ENCODE measurements around the gene DNM3. TPM values are rescaled to one million over a fixed set of nuclear protein-coding genes. Genes with fewer than 3 reads are reported as not detected.

Gene DNM3
- polyA plus RNA-seq, 1 donor (not counting 4 experiments of a cell fraction or from before 2014, with no cell fraction given) = 2.0 TPM

DNA sequence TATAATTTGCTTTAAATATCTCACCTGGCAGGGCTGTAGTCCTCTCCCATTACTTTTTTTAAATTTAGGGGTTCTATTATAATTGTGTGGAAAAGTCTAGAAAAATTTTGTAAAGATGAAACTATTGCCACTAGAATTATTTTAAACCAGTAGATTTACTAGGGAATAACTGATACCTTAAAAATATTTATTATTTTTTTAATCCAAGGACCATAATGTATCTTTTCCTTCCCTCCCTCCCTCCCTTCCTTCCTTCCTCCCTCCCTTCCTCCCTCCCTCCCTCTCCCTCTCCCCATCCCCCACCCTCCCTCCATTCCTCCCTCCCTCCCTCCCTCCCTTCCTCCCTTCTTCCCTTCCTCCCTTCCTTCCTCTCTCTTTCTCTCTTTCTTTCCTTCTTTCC, 90.5 kb downstream of the DNM3 start:
- Histone ChIP-seq H3K36me3 (ENCODE audit: control insufficient read depth in 2 of 2, extremely low read depth in 1 of 2, insufficient read depth in 2 of 2, low read length in 2 of 2) (no peaks in the 10 kb centered on the region), H3K9me3 (ENCODE audit: control insufficient read depth, low read depth, low read length) (no peaks in the 10 kb centered on the region), H3K4me2 (ENCODE audit: control insufficient read depth, extremely low read depth, insufficient read depth, low read depth, low read length) (no peak overlapping the region), H3K9me1 (ENCODE audit: control insufficient read depth, extremely low read depth, insufficient read depth, low read length) (no peaks in the 10 kb centered on the region), H3K79me2 (ENCODE audit: control insufficient read depth, insufficient read depth, low read length) (no peaks in the 10 kb centered on the region), H3K27me3 (ENCODE audit: control insufficient read depth, extremely low read depth, insufficient read depth, low read length) (no peaks in the 10 kb centered on the region), H4K20me1 (ENCODE audit: control insufficient read depth, extremely low read depth, insufficient read depth, low read length) (no peaks in the 10 kb centered on the region), H3K4me3 (ENCODE audit: control insufficient read depth in 2 of 3, extremely low read depth in 1 of 3, insufficient read depth in 2 of 3, low read depth in 1 of 3, low read length in 3 of 3) (no peak overlapping the region), H3K9ac (ENCODE audit: control insufficient read depth, extremely low read depth, insufficient read depth, low read length) (no peak overlapping the region), H2AFZ (ENCODE audit: control insufficient read depth, low read length) (no peak overlapping the region), H3K4me1 (ENCODE audit: control insufficient read depth, extremely low read depth, insufficient read depth, low read length) (no peaks in the 10 kb centered on the region), H3K27ac (ENCODE audit: control insufficient read depth, insufficient read depth, low read length) (no peak overlapping the region)
- no peak for FAIRE-seq
- no peak for DNase-seq (ENCODE audit: low read depth, low spot score)
- dilution Hi-C loops (cut with MboI; ENCODE audit: extremely low pct_ligation_motif_present, low sequenced_read_pairs) = no loop called here
- TF ChIP-seq EZH2 (IDR thresholded peaks at IDR 0.05; ENCODE audit: low read length) = no peak
- TF ChIP-seq, protein P1, sequence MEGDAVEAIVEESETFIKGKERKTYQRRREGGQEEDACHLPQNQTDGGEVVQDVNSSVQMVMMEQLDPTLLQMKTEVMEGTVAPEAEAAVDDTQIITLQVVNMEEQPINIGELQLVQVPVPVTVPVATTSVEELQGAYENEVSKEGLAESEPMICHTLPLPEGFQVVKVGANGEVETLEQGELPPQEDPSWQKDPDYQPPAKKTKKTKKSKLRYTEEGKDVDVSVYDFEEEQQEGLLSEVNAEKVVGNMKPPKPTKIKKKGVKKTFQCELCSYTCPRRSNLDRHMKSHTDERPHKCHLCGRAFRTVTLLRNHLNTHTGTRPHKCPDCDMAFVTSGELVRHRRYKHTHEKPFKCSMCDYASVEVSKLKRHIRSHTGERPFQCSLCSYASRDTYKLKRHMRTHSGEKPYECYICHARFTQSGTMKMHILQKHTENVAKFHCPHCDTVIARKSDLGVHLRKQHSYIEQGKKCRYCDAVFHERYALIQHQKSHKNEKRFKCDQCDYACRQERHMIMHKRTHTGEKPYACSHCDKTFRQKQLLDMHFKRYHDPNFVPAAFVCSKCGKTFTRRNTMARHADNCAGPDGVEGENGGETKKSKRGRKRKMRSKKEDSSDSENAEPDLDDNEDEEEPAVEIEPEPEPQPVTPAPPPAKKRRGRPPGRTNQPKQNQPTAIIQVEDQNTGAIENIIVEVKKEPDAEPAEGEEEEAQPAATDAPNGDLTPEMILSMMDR (optimal IDR thresholded peaks at IDR 0.05 in 1 of 3, IDR thresholded peaks at IDR 0.05 in 1 of 3, conservative IDR thresholded peaks at IDR 0.05 in 1 of 3; ENCODE audit: extremely low read depth in 1 of 3, insufficient read depth in 2 of 3, low read length in 3 of 3) = no peak

- dilution Hi-C loops (cut with MboI; ENCODE audit: extremely low pct_ligation_motif_present, low sequenced_read_pairs) = no loop called here
- Histone ChIP-seq H3K9me1 (ENCODE audit: control insufficient read depth, extremely low read depth, insufficient read depth, low read length) (no peaks in the 10 kb centered on the region), H3K4me2 (ENCODE audit: control insufficient read depth, extremely low read depth, insufficient read depth, low read depth, low read length) (no peak overlapping the region), H3K27ac (ENCODE audit: control insufficient read depth, insufficient read depth, low read length) (no peak overlapping the region), H3K4me1 (ENCODE audit: control insufficient read depth, extremely low read depth, insufficient read depth, low read length) (no peaks in the 10 kb centered on the region), H4K20me1 (ENCODE audit: control insufficient read depth, extremely low read depth, insufficient read depth, low read length) (no peaks in the 10 kb centered on the region), H3K4me3 (ENCODE audit: control insufficient read depth in 2 of 3, extremely low read depth in 1 of 3, insufficient read depth in 2 of 3, low read depth in 1 of 3, low read length in 3 of 3) (no peak overlapping the region), H3K27me3 (ENCODE audit: control insufficient read depth, extremely low read depth, insufficient read depth, low read length) (no peaks in the 10 kb centered on the region), H3K36me3 (ENCODE audit: control insufficient read depth in 2 of 2, extremely low read depth in 1 of 2, insufficient read depth in 2 of 2, low read length in 2 of 2) (no peaks in the 10 kb centered on the region), H3K9me3 (ENCODE audit: control insufficient read depth, low read depth, low read length) (no peaks in the 10 kb centered on the region), H3K79me2 (ENCODE audit: control insufficient read depth, insufficient read depth, low read length) (no peaks in the 10 kb centered on the region), H3K9ac (ENCODE audit: control insufficient read depth, extremely low read depth, insufficient read depth, low read length) (no peak overlapping the region), H2AFZ (ENCODE audit: control insufficient read depth, low read length) (no peak overlapping the region)
- no peak for TF ChIP-seq EZH2 (IDR thresholded peaks at IDR 0.05; ENCODE audit: low read length)
- FAIRE-seq (no peak), DNase-seq (ENCODE audit: low read depth, low spot score) (no peak)
Measured at GRCh38 chr1:171934664-171935063, 93.4 kb downstream of the DNM3 start.

GRCh38 chr1:171935086-171935485, 93.8 kb downstream of the DNM3 start:
- no peak for TF ChIP-seq EZH2 (IDR thresholded peaks at IDR 0.05; ENCODE audit: low read length)
- TF ChIP-seq, protein P1 (optimal IDR thresholded peaks at IDR 0.05 in 1 of 3, IDR thresholded peaks at IDR 0.05 in 1 of 3, conservative IDR thresholded peaks at IDR 0.05 in 1 of 3; ENCODE audit: extremely low read depth in 1 of 3, insufficient read depth in 2 of 3, low read length in 3 of 3) = no peak
- Histone ChIP-seq H3K9me1 (ENCODE audit: control insufficient read depth, extremely low read depth, insufficient read depth, low read length) (no peaks in the 10 kb centered on the region), H3K4me2 (ENCODE audit: control insufficient read depth, extremely low read depth, insufficient read depth, low read depth, low read length) (no peak overlapping the region), H3K4me3 (ENCODE audit: control insufficient read depth in 2 of 3, extremely low read depth in 1 of 3, insufficient read depth in 2 of 3, low read depth in 1 of 3, low read length in 3 of 3) (no peak overlapping the region), H3K9me3 (ENCODE audit: control insufficient read depth, low read depth, low read length) (no peaks in the 10 kb centered on the region), H3K9ac (ENCODE audit: control insufficient read depth, extremely low read depth, insufficient read depth, low read length) (no peak overlapping the region), H4K20me1 (ENCODE audit: control insufficient read depth, extremely low read depth, insufficient read depth, low read length) (no peaks in the 10 kb centered on the region), H2AFZ (ENCODE audit: control insufficient read depth, low read length) (no peak overlapping the region), H3K27me3 (ENCODE audit: control insufficient read depth, extremely low read depth, insufficient read depth, low read length) (no peaks in the 10 kb centered on the region), H3K27ac (ENCODE audit: control insufficient read depth, insufficient read depth, low read length) (no peak overlapping the region), H3K79me2 (ENCODE audit: control insufficient read depth, insufficient read depth, low read length) (no peaks in the 10 kb centered on the region), H3K36me3 (ENCODE audit: control insufficient read depth in 2 of 2, extremely low read depth in 1 of 2, insufficient read depth in 2 of 2, low read length in 2 of 2) (no peaks in the 10 kb centered on the region), H3K4me1 (ENCODE audit: control insufficient read depth, extremely low read depth, insufficient read depth, low read length) (no peaks in the 10 kb centered on the region)
- DNase-seq (ENCODE audit: low read depth, low spot score) (no peak), FAIRE-seq (no peak)
- dilution Hi-C loops (cut with MboI; ENCODE audit: extremely low pct_ligation_motif_present, low sequenced_read_pairs) = no loop called here
